Keratinocyte (primary cell): ENCODE results near the gene OR2B6. TPM values are rescaled to one million over a fixed set of nuclear protein-coding genes. Genes with fewer than 3 reads are reported as not detected.

Experiments used
- DNase-seq: peaks from one replicate; pipeline ENCODE4 v3.0.0-alpha.2; 2011; ENCODE audit warnings: low read depth, missing footprints, low spot score
- FAIRE-seq: peaks from 2 replicates; lab custom pipeline; 2011; peaks lifted over from hg19 to GRCh38; lab: Jason Lieb, UNC
- H2AFZ ChIP-seq: 2 replicates; pipeline ENCODE4 v1.6.0; 2012; ENCODE audit warnings: low read length, control low read depth, inconsistent platforms; ENCODE audit not compliant: control insufficient read depth
- H3K27ac ChIP-seq: 2 replicates; pipeline ENCODE4 v1.5.1; 2011; ENCODE audit warnings: low read length; ENCODE audit not compliant: control insufficient read depth, insufficient read depth
- H3K27me3 ChIP-seq: 3 replicates; pipeline ENCODE4 v1.6.0; 2011; ENCODE audit warnings: low read length; ENCODE audit not compliant: control insufficient read depth, insufficient read depth; ENCODE audit errors: extremely low read depth
- H3K36me3 ChIP-seq, 2 experiments: 2 replicates in 1 of 2; 3 replicates in 1 of 2; pipeline ENCODE4 v1.5.1; 2011; ENCODE audit warnings: low read length in 2 of 2, mild to moderate bottlenecking in 1 of 2; ENCODE audit not compliant: control insufficient read depth in 2 of 2, insufficient read depth in 2 of 2; ENCODE audit errors: extremely low read depth in 1 of 2
- H3K4me1 ChIP-seq: 3 replicates; pipeline ENCODE4 v1.5.1; 2011; ENCODE audit warnings: low read length; ENCODE audit not compliant: control insufficient read depth, insufficient read depth; ENCODE audit errors: extremely low read depth
- H3K4me2 ChIP-seq: 3 replicates; pipeline ENCODE4 v1.6.0; 2011; ENCODE audit warnings: low read depth, low read length; ENCODE audit not compliant: control insufficient read depth, insufficient read depth; ENCODE audit errors: extremely low read depth
- H3K4me3 ChIP-seq, 3 experiments: fragments of 200-600 bp in 1 of 3; sonication (generic) in 1 of 3; 2 replicates in 2 of 3; 3 replicates in 1 of 3; pipeline ENCODE4 v1.5.1; 2011 to 2016; ENCODE audit warnings: low read length in 3 of 3, mild to moderate bottlenecking in 3 of 3, control low read depth in 2 of 3, inconsistent platforms in 1 of 3, low read depth in 1 of 3, mixed read lengths in 1 of 3, mixed run types in 1 of 3, moderate library complexity in 1 of 3; ENCODE audit not compliant: control insufficient read depth in 2 of 3, insufficient read depth in 2 of 3; ENCODE audit errors: extremely low read depth in 1 of 3
- H3K79me2 ChIP-seq: 2 replicates; pipeline ENCODE4 v1.6.0; 2012; ENCODE audit warnings: low read length; ENCODE audit not compliant: control insufficient read depth, insufficient read depth
- H3K9ac ChIP-seq: 3 replicates; pipeline ENCODE4 v1.6.0; 2011; ENCODE audit warnings: low read length; ENCODE audit not compliant: control insufficient read depth, insufficient read depth; ENCODE audit errors: extremely low read depth
- H3K9me1 ChIP-seq: 3 replicates; pipeline ENCODE4 v1.6.0; 2011; ENCODE audit warnings: low read length; ENCODE audit not compliant: control insufficient read depth, insufficient read depth; ENCODE audit errors: extremely low read depth
- H3K9me3 ChIP-seq: 2 replicates; pipeline ENCODE4 v1.5.1; 2012; ENCODE audit warnings: low read depth, low read length; ENCODE audit not compliant: control insufficient read depth
- H4K20me1 ChIP-seq: 3 replicates; pipeline ENCODE4 v1.6.0; 2011; ENCODE audit warnings: low read length; ENCODE audit not compliant: control insufficient read depth, insufficient read depth; ENCODE audit errors: extremely low read depth
- CTCF ChIP-seq, 3 experiments: IDR thresholded peaks in 1 of 3; conservative IDR thresholded peaks in 1 of 3; optimal IDR thresholded peaks in 1 of 3; 2 replicates in 2 of 3; 3 replicates in 1 of 3; pipeline versions ENCODE3 to v1.5.1; 2011; ENCODE audit warnings: low read length in 3 of 3, mild to moderate bottlenecking in 3 of 3, moderate library complexity in 2 of 3, control low read depth in 1 of 3, inconsistent platforms in 1 of 3; ENCODE audit not compliant: insufficient read depth in 2 of 3; ENCODE audit errors: extremely low read depth in 1 of 3
- EZH2 ChIP-seq: IDR thresholded peaks from one replicate; pipeline ENCODE4 v1.6.1; 2012; ENCODE audit warnings: inconsistent platforms, mild to moderate bottlenecking, low read length, moderate library complexity
- dilution Hi-C: fragments of 300-500 bp; cut with MboI; formaldehyde crosslinking; loops from one replicate; pipeline ENCODE4 v1.7.0; 2020; ENCODE audit warnings: low sequenced_read_pairs; ENCODE audit not compliant: extremely low pct_ligation_motif_present
- polyA minus RNA-seq, 3 experiments: library from RNA; depleted of rRNA, polyadenylated mRNA; stranded (reverse); fragments of >200 nt; gene quantifications; 1 replicate in 1 of 3; 2 replicates in 1 of 3; 3 replicates in 1 of 3; pipeline ENCODE4 v1.2.3, GENCODE V29; 2011
- polyA plus RNA-seq, 5 experiments: library from polyadenylated mRNA; depleted of rRNA in 3 of 5; stranded (reverse) in 3 of 5; stranded (forward) in 1 of 5; unstranded in 1 of 5; fragments of >200 nt; gene quantifications; 1 replicate in 1 of 5; 2 replicates in 3 of 5; 3 replicates in 1 of 5; pipeline versions ENCODE4 v1.2.1 to v1.2.3, GENCODE V29; 2011 to 2012; ENCODE audit warnings: missing spikeins in 2 of 5, low read depth in 1 of 5, low replicate concordance in 1 of 5

The OR2B6 gene
- not detected in 3 replicates for polyA plus RNA-seq
- not detected for polyA plus RNA-seq (2011; ENCODE audit: low read depth)
- polyA plus RNA-seq (2011; cell fraction: cytosol; rRNA removed): not detected in 2 replicates
- polyA plus RNA-seq (2011; cell fraction: nucleus; rRNA removed): 0.16 and 0.18 TPM in 2 replicates
- not detected in 2 replicates for polyA plus RNA-seq (2012; ENCODE audit: low replicate concordance)
- polyA minus RNA-seq: not detected in 3 replicates
- not detected for polyA minus RNA-seq (2011; cell fraction: cytosol; rRNA and poly(A)+ RNA removed)
- polyA minus RNA-seq (2011; cell fraction: nucleus; rRNA and poly(A)+ RNA removed): not detected in 2 replicates

GRCh38 chr6:27956941-27957340 is at the start of gene OR2B6:
Gene OR2B6, plus strand, starts transcription at chr6:27957241. Its CDS starts 0 bp downstream, at chr6:27957241.
- no peak for DNase-seq
- H3K4me3 ChIP-seq: no peak within 1 kb of the TSS
- peaks cover 11% of the 10 kb centered on the region for H3K27me3 ChIP-seq
- no peaks in the 10 kb centered on the region for H3K4me1 ChIP-seq
- H3K9me3 ChIP-seq: no peaks in the 10 kb centered on the region
- TF ChIP-seq CTCF (optimal IDR thresholded peaks at IDR 0.05 in 1 of 3, IDR thresholded peaks at IDR 0.05 in 1 of 3, conservative IDR thresholded peaks at IDR 0.05 in 1 of 3; ENCODE audit: extremely low read depth in 1 of 3, insufficient read depth in 2 of 3, low read length in 3 of 3) (no peak), EZH2 (no peak)
- H3K9me1 ChIP-seq: no peaks in the 10 kb centered on the region
- H2AFZ ChIP-seq: no peak within 1 kb of the TSS
- H3K4me2 ChIP-seq: no peak within 1 kb of the TSS
- no peaks in the 10 kb centered on the region for H3K79me2 ChIP-seq
- dilution Hi-C loops: no loop called here
- no peak for FAIRE-seq
- no peak within 1 kb of the TSS for H3K9ac ChIP-seq
- no peaks in the 10 kb centered on the region for H4K20me1 ChIP-seq
- H3K27ac ChIP-seq: no peak within 1 kb of the TSS
- no peaks in the 10 kb centered on the region for H3K36me3 ChIP-seq

- peaks cover 9% of the 10 kb centered on the region for H3K4me1 ChIP-seq
- peak overlapping the region; percentile 36 for H3K4me2 ChIP-seq
- dilution Hi-C loops: no loop called here
- no peaks in the 10 kb centered on the region for H3K27me3 ChIP-seq
- no peaks in the 10 kb centered on the region for H3K9me3 ChIP-seq
- H4K20me1 ChIP-seq: no peaks in the 10 kb centered on the region
- no peak overlapping the region for H3K9ac ChIP-seq
- H3K4me3 ChIP-seq: no peak overlapping the region
- no peak overlapping the region for H2AFZ ChIP-seq
- no peak for TF ChIP-seq EZH2
- TF ChIP-seq CTCF (optimal IDR thresholded peaks at IDR 0.05 in 1 of 3, IDR thresholded peaks at IDR 0.05 in 1 of 3, conservative IDR thresholded peaks at IDR 0.05 in 1 of 3; ENCODE audit: extremely low read depth in 1 of 3, insufficient read depth in 2 of 3, low read length in 3 of 3): no peak
- FAIRE-seq (no peak), DNase-seq (no peak)
- H3K9me1 ChIP-seq: no peaks in the 10 kb centered on the region
- H3K36me3 ChIP-seq: no peaks in the 10 kb centered on the region
- H3K27ac ChIP-seq: no peak overlapping the region
- no peaks in the 10 kb centered on the region for H3K79me2 ChIP-seq
Measured at GRCh38 chr6:27908017-27908416, 49.0 kb upstream of the OR2B6 start.
